OCI-LY7 (cell line): Measurements from ENCODE around the gene TGFBRAP1. TPM values are rescaled to one million over a fixed set of nuclear protein-coding genes. Genes with fewer than 3 reads are reported as not detected.

Experiments used
- BruUV-seq: library from RNA; stranded (reverse); fragments of 400-500 nt; replicated peaks from 2 replicates; lab custom pipeline; 2021; lab: Mats Ljungman, UMichigan
- CTCF ChIA-PET: fragments of 300-600 bp; sonication (Branson Sonifier 250); formaldehyde crosslinking; loops from one replicate; lab custom pipeline; 2022; ENCODE audit warnings: antibody characterized with exemption; ENCODE audit not compliant: unreplicated experiment; lab: Charles Lee
- POLR2A ChIA-PET: fragments of 300-600 bp; sonication (Branson Sonifier 250); formaldehyde crosslinking; loops from one replicate; lab custom pipeline; 2022; ENCODE audit warnings: antibody characterized with exemption; lab: Charles Lee
- DNase-seq: peaks from one replicate; pipeline ENCODE4 v3.0.0-alpha.2; 2015; ENCODE audit warnings: low spot score
- H2AFZ ChIP-seq: fragments of 200-600 bp; sonication (generic), shearing (Covaris generic); 2 replicates; pipeline ENCODE4 v1.6.1; 2014; ENCODE audit warnings: mild to moderate bottlenecking, antibody characterized with exemption, low read length, moderate library complexity
- H3K27ac ChIP-seq: fragments of 200-600 bp; sonication (generic); 2 replicates; pipeline ENCODE4 v1.5.1; 2014; ENCODE audit warnings: mixed run types, low read depth, mild to moderate bottlenecking, moderate library complexity, low read length, inconsistent platforms; ENCODE audit not compliant: poor library complexity, severe bottlenecking
- H3K36me3 ChIP-seq: fragments of 200-600 bp; sonication (generic); 2 replicates; pipeline ENCODE4 v1.6.1; 2014; ENCODE audit warnings: mild to moderate bottlenecking, antibody characterized with exemption, low read length, moderate library complexity, mixed read lengths; ENCODE audit not compliant: insufficient read depth
- H3K4me1 ChIP-seq: fragments of 200-600 bp; sonication (generic); 2 replicates; pipeline ENCODE4 v1.5.1; 2014; ENCODE audit warnings: mild to moderate bottlenecking, low read length; ENCODE audit not compliant: insufficient read depth, poor library complexity, severe bottlenecking
- H3K4me2 ChIP-seq: fragments of 200-600 bp; sonication (generic); 2 replicates; pipeline ENCODE4 v1.6.1; 2014; ENCODE audit warnings: mild to moderate bottlenecking, low read length
- H3K4me3 ChIP-seq: fragments of 200-600 bp; sonication (generic); 2 replicates; pipeline ENCODE4 v1.5.1; 2014; ENCODE audit warnings: mild to moderate bottlenecking, low read depth, low read length; ENCODE audit not compliant: poor library complexity, severe bottlenecking
- H3K79me2 ChIP-seq: fragments of 200-600 bp; sonication (generic); 2 replicates; pipeline ENCODE4 v1.6.1; 2016; ENCODE audit warnings: low read depth, mild to moderate bottlenecking, low read length, moderate library complexity, mixed read lengths; ENCODE audit not compliant: insufficient read depth
- H3K9me2 ChIP-seq: fragments of 200-600 bp; sonication (generic); 2 replicates; pipeline ENCODE4 v1.6.1; 2016; ENCODE audit warnings: mild to moderate bottlenecking, low read length, mixed read lengths; ENCODE audit not compliant: insufficient read depth
- H3K9me3 ChIP-seq: fragments of 200-600 bp; sonication (generic); 2 replicates; pipeline ENCODE4 v1.6.1; 2014; ENCODE audit warnings: mild to moderate bottlenecking, mixed run types, low read length, mixed read lengths
- H4K20me1 ChIP-seq: fragments of 200-600 bp; sonication (generic); 2 replicates; pipeline ENCODE4 v1.6.1; 2014; ENCODE audit warnings: mild to moderate bottlenecking, antibody characterized with exemption, low read length, moderate library complexity, mixed read lengths; ENCODE audit not compliant: insufficient read depth
- EZH2phosphoT487 ChIP-seq: fragments of 200-600 bp; sonication (generic); IDR thresholded peaks from 2 replicates; pipeline ENCODE4 v1.6.1; 2018; ENCODE audit warnings: low read depth, borderline replicate concordance, mild to moderate bottlenecking, mixed run types, antibody characterized with exemption, low read length, moderate library complexity, mixed read lengths
- intact Hi-C: fragments of 100-400 bp; cut with micrococcal nuclease; formaldehyde crosslinking; loops from one replicate; pipeline ENCODE4 v1.10.0; 2022; ENCODE audit not compliant: unreplicated experiment
- total RNA-seq, 2 experiments: library from RNA; depleted of rRNA in 1 of 2; stranded (reverse); fragments of >200 nt in 1 of 2; shearing (Covaris generic) in 1 of 2; gene quantifications; 2 replicates each; pipeline ENCODE4 v1.2.3, GENCODE V29; 2014 to 2022
- TF ChIP-seq, protein P1 (sequence below): fragments of 200-600 bp; sonication (generic); conservative IDR thresholded peaks from 2 replicates; pipeline ENCODE4 v1.5.1; 2014; ENCODE audit warnings: mild to moderate bottlenecking, antibody characterized with exemption, low read length, moderate library complexity, mixed read lengths

Gene TGFBRAP1
- total RNA-seq, 2 experiments from 2014 or later = 20.5 to 24.6 TPM

DNA sequence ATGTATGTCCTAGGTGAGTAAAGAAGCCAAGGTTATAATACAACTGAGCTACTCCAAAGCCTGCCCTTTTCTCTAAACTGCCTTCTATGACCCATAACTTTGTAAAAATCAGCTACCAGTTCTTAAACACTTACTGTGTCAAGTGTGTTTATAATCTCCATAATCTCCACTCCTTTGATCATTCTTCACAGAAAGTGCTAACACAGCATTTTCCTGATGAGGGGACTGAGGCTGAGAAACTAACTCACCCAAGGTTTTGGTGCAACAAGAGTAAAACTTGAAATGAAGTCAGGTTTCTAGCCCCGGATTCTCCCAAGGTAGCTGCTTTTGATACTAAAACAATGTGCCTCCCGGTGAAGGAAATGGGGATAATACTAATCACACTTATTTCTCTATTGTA, 5.9 kb upstream of the TGFBRAP1 start:
- Histone ChIP-seq H3K36me3 (peaks cover 23% of the 10 kb centered on the region), H3K27ac (no peak overlapping the region), H4K20me1 (0 out of 2 replicates have a peak, but pooled peaks cover 6% of the 10 kb centered on the region), H3K4me1 (peaks cover 25% of the 10 kb centered on the region), H3K4me2 (no peak overlapping the region), H3K9me2 (no peaks in the 10 kb centered on the region), H3K9me3 (no peaks in the 10 kb centered on the region), H3K4me3 (no peak overlapping the region), H3K79me2 (peaks cover 43% of the 10 kb centered on the region), H2AFZ (no peak overlapping the region)
- intact Hi-C loops = loop anchor here (10.0 kb wide), 1 partner anchor 859 kb away; the partner anchor contains the start of gene UXS1
- no peak for TF ChIP-seq EZH2phosphoT487
- TF ChIP-seq, protein P1, sequence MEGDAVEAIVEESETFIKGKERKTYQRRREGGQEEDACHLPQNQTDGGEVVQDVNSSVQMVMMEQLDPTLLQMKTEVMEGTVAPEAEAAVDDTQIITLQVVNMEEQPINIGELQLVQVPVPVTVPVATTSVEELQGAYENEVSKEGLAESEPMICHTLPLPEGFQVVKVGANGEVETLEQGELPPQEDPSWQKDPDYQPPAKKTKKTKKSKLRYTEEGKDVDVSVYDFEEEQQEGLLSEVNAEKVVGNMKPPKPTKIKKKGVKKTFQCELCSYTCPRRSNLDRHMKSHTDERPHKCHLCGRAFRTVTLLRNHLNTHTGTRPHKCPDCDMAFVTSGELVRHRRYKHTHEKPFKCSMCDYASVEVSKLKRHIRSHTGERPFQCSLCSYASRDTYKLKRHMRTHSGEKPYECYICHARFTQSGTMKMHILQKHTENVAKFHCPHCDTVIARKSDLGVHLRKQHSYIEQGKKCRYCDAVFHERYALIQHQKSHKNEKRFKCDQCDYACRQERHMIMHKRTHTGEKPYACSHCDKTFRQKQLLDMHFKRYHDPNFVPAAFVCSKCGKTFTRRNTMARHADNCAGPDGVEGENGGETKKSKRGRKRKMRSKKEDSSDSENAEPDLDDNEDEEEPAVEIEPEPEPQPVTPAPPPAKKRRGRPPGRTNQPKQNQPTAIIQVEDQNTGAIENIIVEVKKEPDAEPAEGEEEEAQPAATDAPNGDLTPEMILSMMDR = no peak
- CTCF ChIA-PET = no interaction called here
- BruUV-seq = no TSS peak
- POLR2A ChIA-PET = interaction anchor here (0.9 kb wide), 1 partner anchor 20 kb away, joined by 4 read pairs; no protein-coding TSS in a partner anchor
- DNase-seq = no peak

DNA sequence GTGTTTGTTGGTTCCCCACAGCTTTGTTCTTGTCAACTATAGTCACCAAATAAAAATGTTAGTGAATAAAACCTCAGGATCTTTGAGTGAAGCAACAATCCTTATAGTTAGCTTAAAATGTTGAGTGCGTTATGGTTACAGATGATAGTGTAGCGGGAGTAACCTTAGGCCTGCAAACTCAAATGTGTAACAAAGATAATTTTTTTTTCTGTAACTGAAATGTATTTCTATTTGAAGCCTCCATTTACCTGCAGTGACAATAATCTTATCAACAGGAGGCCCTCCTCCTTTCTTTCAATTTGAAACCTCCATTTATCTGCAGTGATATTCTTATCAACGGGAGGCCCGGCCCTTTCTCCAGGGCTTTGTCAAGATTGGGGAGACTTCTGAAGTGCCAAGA, 4.7 kb upstream of the TGFBRAP1 start:
- DNase-seq = no peak
- H4K20me1 ChIP-seq = 0 out of 2 replicates have a peak, but pooled peaks cover 6% of the 10 kb centered on the region
- no peak overlapping the region for H3K4me2 ChIP-seq
- BruUV-seq = no TSS peak
- H3K4me3 ChIP-seq = no peak overlapping the region
- no peaks in the 10 kb centered on the region for H3K9me2 ChIP-seq
- H3K4me1 ChIP-seq = peaks cover 30% of the 10 kb centered on the region
- CTCF ChIA-PET = no interaction called here
- no peak overlapping the region for H2AFZ ChIP-seq
- POLR2A ChIA-PET = no interaction called here
- H3K79me2 ChIP-seq = peaks cover 32% of the 10 kb centered on the region
- TF ChIP-seq, protein P1 = no peak
- TF ChIP-seq EZH2phosphoT487 = no peak
- H3K27ac ChIP-seq = no peak overlapping the region
- intact Hi-C loops = loop anchor here (10.0 kb wide), 1 partner anchor 861 kb away; the partner anchor contains the start of gene UXS1
- no peaks in the 10 kb centered on the region for H3K9me3 ChIP-seq
- peaks cover 10% of the 10 kb centered on the region for H3K36me3 ChIP-seq

DNA sequence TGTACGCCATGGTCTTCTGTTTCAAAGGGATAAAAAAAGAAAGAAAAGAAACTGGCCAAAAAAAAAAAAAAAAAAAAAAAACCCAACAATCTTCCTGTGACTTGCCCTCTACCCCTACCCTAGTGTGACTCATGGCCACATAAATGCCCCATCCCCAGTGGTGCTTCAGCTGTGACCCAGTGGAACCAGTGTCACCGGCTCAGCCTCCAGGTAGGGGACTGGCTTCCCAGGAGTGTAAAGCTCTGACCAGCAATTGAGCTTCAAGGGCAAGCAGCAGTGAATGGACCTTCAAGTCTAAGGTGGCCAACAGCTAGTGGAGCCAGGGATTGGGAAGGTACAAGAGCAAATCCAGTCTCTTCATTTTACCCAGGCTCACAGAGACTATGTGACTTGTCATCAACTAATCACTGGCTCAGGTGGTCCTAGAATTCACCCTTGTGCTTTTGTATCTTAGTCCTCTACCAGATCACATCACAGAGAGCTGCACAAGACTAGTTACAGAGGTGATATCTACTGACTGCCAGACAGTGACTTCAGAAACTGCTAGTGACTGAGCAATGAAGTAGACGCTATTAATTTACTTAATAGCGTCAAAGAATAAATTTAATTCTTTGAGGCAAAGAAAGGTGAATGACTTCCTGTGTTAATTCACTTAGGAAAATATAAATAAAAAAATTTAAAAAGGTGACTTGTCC, 1.3 kb upstream of the TGFBRAP1 start:
- peak overlapping the region; percentile 93; the same call in 1 of the 2 replicates for H3K4me2 ChIP-seq
- peaks cover 19% of the 10 kb centered on the region for H3K36me3 ChIP-seq
- DNase-seq = no peak
- H3K27ac ChIP-seq = no peak overlapping the region
- no peaks in the 10 kb centered on the region for H3K9me3 ChIP-seq
- peaks cover 7% of the 10 kb centered on the region; the same call in 1 of the 2 replicates for H4K20me1 ChIP-seq
- peaks cover 22% of the 10 kb centered on the region for H3K4me1 ChIP-seq
- ChIA-PET CTCF (interaction anchor here (1.0 kb wide), 1 partner anchor 11 kb away, joined by 3 read pairs; no protein-coding TSS in a partner anchor), POLR2A (interaction anchor here (0.6 to 1.5 kb wide), 7 partner anchors 11 to 501 kb away, joined by 3 to 8 read pairs (median 3); no protein-coding TSS in a partner anchor)
- TF ChIP-seq, protein P1 = no peak
- no peak for TF ChIP-seq EZH2phosphoT487
- TSS peak; percentile 71 for BruUV-seq
- intact Hi-C loops = loop anchor here (10.0 kb wide), 1 partner anchor 864 kb away; the partner anchor contains the start of gene UXS1
- 0 out of 2 replicates have a peak overlapping the region, but pooled peaks have one; percentile 95 for H2AFZ ChIP-seq
- H3K9me2 ChIP-seq = no peaks in the 10 kb centered on the region
- H3K4me3 ChIP-seq = no peak overlapping the region
- H3K79me2 ChIP-seq = peaks cover 37% of the 10 kb centered on the region
